Smooth muscle cell (in vitro differentiated cells): ENCODE measurements around the gene BTBD9. TPM values are rescaled to one million over a fixed set of nuclear protein-coding genes. Genes with fewer than 3 reads are reported as not detected.

Source experiments
- DNase-seq: peaks from one replicate; lab custom pipeline; 2025; ENCODE audit not compliant: unreplicated experiment; lab: John Stamatoyannopoulos, UW
- H2AFZ ChIP-seq: fragments of 200-600 bp; sonication (generic); 2 replicates; pipeline ENCODE4 v1.6.0; 2016; ENCODE audit warnings: antibody characterized with exemption, low read depth, mild to moderate bottlenecking
- H3F3A ChIP-seq: fragments of 200-600 bp; sonication (generic); 2 replicates; pipeline ENCODE4 v1.6.0; 2017; ENCODE audit warnings: antibody characterized with exemption, low read depth
- H3K27ac ChIP-seq: fragments of 200-600 bp; sonication (generic); 2 replicates; pipeline ENCODE4 v1.5.1; 2016; ENCODE audit warnings: low read depth, mild to moderate bottlenecking
- H3K27me3 ChIP-seq: fragments of 200-600 bp; sonication (generic); 2 replicates; pipeline ENCODE4 v1.6.1; 2016; ENCODE audit warnings: low read depth, mild to moderate bottlenecking
- H3K36me3 ChIP-seq: fragments of 200-600 bp; sonication (generic); 2 replicates; pipeline ENCODE4 v1.5.1; 2016; ENCODE audit warnings: low read depth
- H3K4me1 ChIP-seq: fragments of 200-600 bp; sonication (generic); 2 replicates; pipeline ENCODE4 v1.5.1; 2016; ENCODE audit warnings: low read depth
- H3K4me2 ChIP-seq: fragments of 200-600 bp; sonication (generic); 2 replicates; pipeline ENCODE4 v1.6.0; 2016; ENCODE audit warnings: mild to moderate bottlenecking
- H3K4me3 ChIP-seq: fragments of 200-600 bp; sonication (generic); 2 replicates; pipeline ENCODE4 v1.5.1; 2016; ENCODE audit warnings: mild to moderate bottlenecking
- H3K79me2 ChIP-seq: fragments of 200-600 bp; sonication (generic); 2 replicates; pipeline ENCODE4 v1.6.0; 2016; ENCODE audit warnings: low read depth, mild to moderate bottlenecking
- H3K9ac ChIP-seq: fragments of 200-600 bp; sonication (generic); 2 replicates; pipeline ENCODE4 v1.6.0; 2016; ENCODE audit warnings: low read depth
- H3K9me3 ChIP-seq: fragments of 200-600 bp; sonication (generic); replicated peaks from 2 replicates; pipeline ENCODE4 v1.5.1; 2016; ENCODE audit warnings: low read depth
- H4K20me1 ChIP-seq: fragments of 200-600 bp; sonication (generic); 2 replicates; pipeline ENCODE4 v1.6.0; 2016; ENCODE audit warnings: low read depth
- WGBS: methylation state at CpG from one replicate; pipeline ENCODE4 v1.1.7; 2016; ENCODE audit warnings: low lambda C conversion rate; 5-methylcytosine and 5-hydroxymethylcytosine counted together
- polyA plus RNA-seq: library from polyadenylated mRNA; unstranded; fragments of >200 nt; fragmentation: Nextera tagmentation; extraction: Ambion mirVana; gene quantifications from 2 replicates; pipeline ENCODE4 v1.2.1, GENCODE V29; 2016
- total RNA-seq: library from RNA; depleted of rRNA; stranded (reverse); fragments of >200 nt; gene quantifications from 2 replicates; pipeline ENCODE4 v1.2.3, GENCODE V29; 2014
- TF ChIP-seq, protein P1 (sequence below): fragments of 200-600 bp; sonication (generic); IDR thresholded peaks from 2 replicates; pipeline ENCODE4 v1.5.1; 2017; ENCODE audit warnings: borderline replicate concordance, mild to moderate bottlenecking, antibody characterized with exemption; ENCODE audit not compliant: insufficient read depth, poor library complexity, severe bottlenecking

Gene BTBD9
- total and polyA plus RNA-seq, 2 experiments from 2014 or later: 5.6 to 12.5 TPM

DNA sequence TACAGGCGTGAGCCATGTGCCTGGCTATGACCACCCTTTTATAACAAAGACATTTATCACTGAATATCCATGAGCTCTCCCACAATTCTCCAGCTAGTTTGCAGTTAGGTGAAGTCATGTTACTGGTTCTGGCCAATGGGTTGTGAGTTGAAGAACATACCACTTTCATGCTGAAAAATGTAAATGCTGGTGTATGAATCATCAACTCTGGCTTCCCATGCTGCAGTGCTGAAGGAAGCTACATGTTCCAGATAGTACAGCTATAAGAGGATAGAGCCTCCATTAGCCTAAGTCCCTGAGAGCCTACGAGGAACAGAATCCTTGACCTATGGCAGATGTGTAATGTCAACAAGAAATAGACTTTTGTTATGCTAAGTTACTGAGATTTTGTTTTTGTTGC lies 180.4 kb downstream of the BTBD9 start:
- no peaks in the 10 kb centered on the region for H3K9me3 ChIP-seq
- no peak overlapping the region for H3K27ac ChIP-seq
- no peaks in the 10 kb centered on the region for H3K36me3 ChIP-seq
- no peak overlapping the region for H3K4me3 ChIP-seq
- no peaks in the 10 kb centered on the region for H3K79me2 ChIP-seq
- no peak for DNase-seq
- no peak overlapping the region for H3K9ac ChIP-seq
- no peaks in the 10 kb centered on the region for H4K20me1 ChIP-seq
- TF ChIP-seq, protein P1, sequence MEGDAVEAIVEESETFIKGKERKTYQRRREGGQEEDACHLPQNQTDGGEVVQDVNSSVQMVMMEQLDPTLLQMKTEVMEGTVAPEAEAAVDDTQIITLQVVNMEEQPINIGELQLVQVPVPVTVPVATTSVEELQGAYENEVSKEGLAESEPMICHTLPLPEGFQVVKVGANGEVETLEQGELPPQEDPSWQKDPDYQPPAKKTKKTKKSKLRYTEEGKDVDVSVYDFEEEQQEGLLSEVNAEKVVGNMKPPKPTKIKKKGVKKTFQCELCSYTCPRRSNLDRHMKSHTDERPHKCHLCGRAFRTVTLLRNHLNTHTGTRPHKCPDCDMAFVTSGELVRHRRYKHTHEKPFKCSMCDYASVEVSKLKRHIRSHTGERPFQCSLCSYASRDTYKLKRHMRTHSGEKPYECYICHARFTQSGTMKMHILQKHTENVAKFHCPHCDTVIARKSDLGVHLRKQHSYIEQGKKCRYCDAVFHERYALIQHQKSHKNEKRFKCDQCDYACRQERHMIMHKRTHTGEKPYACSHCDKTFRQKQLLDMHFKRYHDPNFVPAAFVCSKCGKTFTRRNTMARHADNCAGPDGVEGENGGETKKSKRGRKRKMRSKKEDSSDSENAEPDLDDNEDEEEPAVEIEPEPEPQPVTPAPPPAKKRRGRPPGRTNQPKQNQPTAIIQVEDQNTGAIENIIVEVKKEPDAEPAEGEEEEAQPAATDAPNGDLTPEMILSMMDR: no peak
- H2AFZ ChIP-seq: no peak overlapping the region
- no peak overlapping the region for H3K4me2 ChIP-seq
- no peaks in the 10 kb centered on the region for H3F3A ChIP-seq
- no peaks in the 10 kb centered on the region for H3K4me1 ChIP-seq
- H3K27me3 ChIP-seq: no peaks in the 10 kb centered on the region
- WGBS: 68% methylated on average over 2 of the region's 2 CpGs

DNA sequence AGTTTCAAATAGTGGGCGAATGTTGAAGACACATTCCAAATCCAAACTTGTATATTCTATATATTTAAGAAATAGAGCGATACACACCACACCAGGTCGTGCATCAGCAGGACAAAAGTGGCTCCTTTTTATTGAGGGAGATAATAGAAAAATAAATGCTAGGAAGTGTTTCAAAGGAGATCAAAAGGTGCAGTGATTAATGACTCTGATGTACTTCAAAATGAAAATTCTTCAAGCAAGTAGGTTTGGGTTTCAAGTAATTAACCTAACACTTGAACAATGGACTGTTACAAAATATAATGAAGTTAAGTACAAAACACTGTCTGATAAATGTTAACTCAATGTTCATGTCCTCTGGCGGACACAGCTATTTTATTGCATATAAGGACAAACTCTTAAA lies 185.9 kb downstream of the BTBD9 start:
- no peak overlapping the region for H3K9ac ChIP-seq
- no peak overlapping the region for H3K4me2 ChIP-seq
- H3K27me3 ChIP-seq: no peaks in the 10 kb centered on the region
- DNase-seq: no peak
- H3K79me2 ChIP-seq: no peaks in the 10 kb centered on the region
- no peaks in the 10 kb centered on the region for H3K9me3 ChIP-seq
- H3K4me1 ChIP-seq: no peaks in the 10 kb centered on the region
- no peaks in the 10 kb centered on the region for H3F3A ChIP-seq
- no peaks in the 10 kb centered on the region for H3K36me3 ChIP-seq
- H3K27ac ChIP-seq: no peak overlapping the region
- TF ChIP-seq, protein P1: no peak
- H4K20me1 ChIP-seq: no peaks in the 10 kb centered on the region
- 97% methylated on average over 4 of the region's 4 CpGs for WGBS
- no peak overlapping the region for H2AFZ ChIP-seq
- no peak overlapping the region for H3K4me3 ChIP-seq

DNA sequence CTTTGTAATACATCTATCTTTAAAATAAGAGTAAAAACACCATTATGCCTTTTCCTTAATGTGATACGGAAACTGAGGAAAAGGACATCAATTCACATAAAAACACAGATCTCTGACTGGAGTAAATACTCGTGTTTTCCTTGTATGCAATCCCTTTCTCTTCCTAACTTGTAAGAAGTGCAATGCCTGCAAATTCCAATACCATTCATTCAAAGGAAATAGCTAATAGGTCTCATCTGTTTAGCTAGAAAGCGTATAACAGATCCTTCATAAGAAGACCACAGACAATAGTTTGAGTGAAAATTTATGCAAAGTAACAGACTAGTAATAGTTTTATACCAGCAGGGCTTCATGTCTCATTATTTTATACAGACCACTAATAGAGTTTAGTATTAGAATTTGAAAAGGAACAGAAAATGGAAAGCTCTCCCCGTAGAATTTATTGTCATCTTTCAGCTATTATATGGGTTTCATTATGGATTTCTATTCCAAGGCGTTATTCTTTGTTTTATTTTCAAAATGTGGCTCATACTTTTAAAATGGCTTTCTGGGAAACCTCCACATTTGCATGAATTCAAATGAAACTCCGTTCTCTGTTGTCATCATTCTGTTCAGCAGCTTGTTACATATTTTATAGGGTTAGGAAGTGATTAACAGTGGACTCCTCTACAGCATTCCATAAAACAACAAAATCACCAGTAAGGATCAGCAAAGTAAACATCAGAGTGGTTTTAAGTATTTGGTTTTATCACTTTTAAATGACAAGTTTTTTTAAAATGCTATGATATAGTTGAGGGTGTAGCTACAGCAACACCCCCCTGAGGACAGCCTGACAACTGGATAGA lies 186.7 kb downstream of the BTBD9 start:
- no peaks in the 10 kb centered on the region for H3K27me3 ChIP-seq
- no peak for DNase-seq
- TF ChIP-seq, protein P1: no peak
- H3K27ac ChIP-seq: no peak overlapping the region
- H3K4me3 ChIP-seq: no peak overlapping the region
- H3K9ac ChIP-seq: no peak overlapping the region
- H4K20me1 ChIP-seq: no peaks in the 10 kb centered on the region
- H3K4me2 ChIP-seq: no peak overlapping the region
- H3K36me3 ChIP-seq: no peaks in the 10 kb centered on the region
- no peaks in the 10 kb centered on the region for H3K79me2 ChIP-seq
- H3K9me3 ChIP-seq: no peaks in the 10 kb centered on the region
- no peak overlapping the region for H2AFZ ChIP-seq
- no peaks in the 10 kb centered on the region for H3F3A ChIP-seq
- no peaks in the 10 kb centered on the region for H3K4me1 ChIP-seq
- WGBS: 73% methylated on average over 6 of the region's 6 CpGs

DNA sequence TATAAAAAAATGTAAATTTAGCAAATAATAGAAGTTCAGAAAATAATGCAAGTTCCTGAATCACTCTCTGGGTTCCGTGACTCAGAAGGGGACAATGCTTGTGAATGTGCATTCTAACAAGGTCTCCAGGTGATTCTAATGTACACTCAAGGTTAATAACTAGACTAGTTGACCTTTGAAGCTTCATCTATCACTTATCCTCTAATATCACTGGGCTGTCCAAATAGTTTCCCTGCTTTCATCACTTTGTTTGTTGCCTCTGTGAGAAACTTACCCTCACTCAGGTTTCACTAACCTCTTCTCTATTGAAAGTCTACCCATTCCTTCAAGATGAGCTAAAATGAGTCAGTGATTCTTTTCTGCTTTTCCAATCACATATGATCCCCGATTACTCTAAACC lies 189.0 kb downstream of the BTBD9 start:
- Histone ChIP-seq H3K27me3 (no peaks in the 10 kb centered on the region), H3K4me3 (no peak overlapping the region), H2AFZ (no peak overlapping the region), H3K9ac (no peak overlapping the region), H3K4me2 (no peak overlapping the region), H3K9me3 (no peaks in the 10 kb centered on the region), H4K20me1 (no peaks in the 10 kb centered on the region), H3K4me1 (no peaks in the 10 kb centered on the region), H3K79me2 (no peaks in the 10 kb centered on the region), H3F3A (no peaks in the 10 kb centered on the region), H3K36me3 (no peaks in the 10 kb centered on the region), H3K27ac (no peak overlapping the region)
- TF ChIP-seq, protein P1: no peak
- DNase-seq: no peak
- 89% methylated on average over 2 of the region's 2 CpGs for WGBS
